Measurements from ENCODE around the gene TAMALIN.

DNA sequence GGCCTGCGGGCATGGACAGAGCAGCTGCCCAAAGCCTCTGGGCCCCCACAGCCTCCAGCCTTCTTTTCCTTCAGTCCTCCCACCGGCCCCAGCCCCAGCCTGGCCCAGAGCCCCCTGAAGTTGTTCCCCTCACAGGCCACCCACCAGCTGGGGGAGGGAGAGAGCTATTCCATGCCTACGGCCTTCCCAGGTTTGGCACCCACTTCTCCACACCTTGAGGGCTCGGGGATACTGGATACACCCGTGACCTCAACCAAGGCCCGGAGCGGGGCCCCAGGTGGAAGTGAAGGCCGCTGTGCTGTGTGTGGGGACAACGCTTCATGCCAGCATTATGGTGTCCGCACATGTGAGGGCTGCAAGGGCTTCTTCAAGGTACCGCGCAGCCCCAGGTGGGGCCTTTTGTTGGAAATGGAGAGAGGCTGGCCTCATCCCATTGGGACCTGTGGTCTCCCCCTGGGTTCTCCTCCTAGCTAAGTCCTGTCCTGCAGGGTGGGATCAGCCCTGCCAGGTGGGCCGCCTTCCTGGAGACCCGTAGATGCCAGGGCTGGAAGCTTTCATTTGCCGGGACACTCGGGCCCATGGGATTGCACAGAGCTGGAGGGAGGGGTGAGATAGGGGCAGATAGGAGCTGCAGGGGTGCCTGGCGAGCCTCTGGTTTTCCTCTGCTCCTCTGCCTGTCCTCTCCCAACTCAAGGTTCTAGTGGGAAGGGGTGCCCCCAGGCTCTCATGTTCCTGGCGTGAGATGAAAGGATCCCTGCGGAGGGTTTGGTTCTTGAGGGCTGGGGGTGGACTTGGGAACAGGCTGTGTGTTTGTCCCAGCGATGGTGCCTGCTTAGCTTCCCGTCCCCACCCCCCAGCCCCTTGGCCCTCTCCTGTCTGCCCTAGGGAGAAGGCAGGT, 48.3 kb downstream of the TAMALIN start:
- TF ChIP-seq SIN3A (IDR thresholded peaks at IDR 0.05; ENCODE audit: borderline replicate concordance, insufficient read depth, low read length) (no peak), POLR2AphosphoS5 (IDR thresholded peaks at IDR 0.05; ENCODE audit: low read depth, low read length) (no peak), TAF1 (IDR thresholded peaks at IDR 0.05; ENCODE audit: borderline replicate concordance, insufficient read depth, low read length) (no peak)
- TF ChIP-seq, protein P1, sequence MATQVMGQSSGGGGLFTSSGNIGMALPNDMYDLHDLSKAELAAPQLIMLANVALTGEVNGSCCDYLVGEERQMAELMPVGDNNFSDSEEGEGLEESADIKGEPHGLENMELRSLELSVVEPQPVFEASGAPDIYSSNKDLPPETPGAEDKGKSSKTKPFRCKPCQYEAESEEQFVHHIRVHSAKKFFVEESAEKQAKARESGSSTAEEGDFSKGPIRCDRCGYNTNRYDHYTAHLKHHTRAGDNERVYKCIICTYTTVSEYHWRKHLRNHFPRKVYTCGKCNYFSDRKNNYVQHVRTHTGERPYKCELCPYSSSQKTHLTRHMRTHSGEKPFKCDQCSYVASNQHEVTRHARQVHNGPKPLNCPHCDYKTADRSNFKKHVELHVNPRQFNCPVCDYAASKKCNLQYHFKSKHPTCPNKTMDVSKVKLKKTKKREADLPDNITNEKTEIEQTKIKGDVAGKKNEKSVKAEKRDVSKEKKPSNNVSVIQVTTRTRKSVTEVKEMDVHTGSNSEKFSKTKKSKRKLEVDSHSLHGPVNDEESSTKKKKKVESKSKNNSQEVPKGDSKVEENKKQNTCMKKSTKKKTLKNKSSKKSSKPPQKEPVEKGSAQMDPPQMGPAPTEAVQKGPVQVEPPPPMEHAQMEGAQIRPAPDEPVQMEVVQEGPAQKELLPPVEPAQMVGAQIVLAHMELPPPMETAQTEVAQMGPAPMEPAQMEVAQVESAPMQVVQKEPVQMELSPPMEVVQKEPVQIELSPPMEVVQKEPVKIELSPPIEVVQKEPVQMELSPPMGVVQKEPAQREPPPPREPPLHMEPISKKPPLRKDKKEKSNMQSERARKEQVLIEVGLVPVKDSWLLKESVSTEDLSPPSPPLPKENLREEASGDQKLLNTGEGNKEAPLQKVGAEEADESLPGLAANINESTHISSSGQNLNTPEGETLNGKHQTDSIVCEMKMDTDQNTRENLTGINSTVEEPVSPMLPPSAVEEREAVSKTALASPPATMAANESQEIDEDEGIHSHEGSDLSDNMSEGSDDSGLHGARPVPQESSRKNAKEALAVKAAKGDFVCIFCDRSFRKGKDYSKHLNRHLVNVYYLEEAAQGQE (IDR thresholded peaks at IDR 0.05; ENCODE audit: insufficient read depth in 1 of 2, low read depth in 2 of 2, low read length in 2 of 2), result no peak
